GM12864 (cell line): ENCODE data around the gene FKBP5.

Experiments used
- DNase-seq: peaks from one replicate; pipeline ENCODE4 v3.0.0-alpha.2; 2011; ENCODE audit warnings: low read depth
- H3K4me3 ChIP-seq: 2 replicates; pipeline ENCODE4 v1.5.1; 2011; ENCODE audit warnings: mild to moderate bottlenecking, low read depth, low read length, control low read depth
- TF ChIP-seq, protein P1 (sequence below): IDR thresholded peaks from 2 replicates; pipeline ENCODE4 v1.5.1; 2011; ENCODE audit warnings: low read depth, mild to moderate bottlenecking, moderate library complexity, low read length, control low read depth, inconsistent platforms; ENCODE audit errors: missing control alignments

Gene FKBP5

DNA sequence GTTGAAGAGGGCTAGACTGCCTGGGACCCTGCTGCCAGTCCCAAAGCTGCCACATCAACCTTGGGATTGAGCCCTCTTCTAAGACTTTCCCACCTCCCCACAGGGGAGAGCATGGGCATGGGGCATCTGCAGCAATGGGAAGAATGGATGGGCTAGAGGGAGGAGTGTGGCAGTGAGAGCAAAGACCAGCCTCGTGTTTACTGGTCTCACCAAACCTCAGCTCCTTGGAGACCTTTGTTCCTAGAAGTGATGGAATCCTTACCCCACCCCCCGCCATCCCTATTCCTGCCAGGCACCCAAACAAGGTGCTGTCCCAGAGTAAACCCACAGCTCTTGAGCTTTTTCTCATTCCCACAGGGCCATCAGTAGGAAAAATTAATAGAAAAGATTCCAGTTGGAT, 28.1 kb upstream of the FKBP5 start:
- TF ChIP-seq, protein P1, sequence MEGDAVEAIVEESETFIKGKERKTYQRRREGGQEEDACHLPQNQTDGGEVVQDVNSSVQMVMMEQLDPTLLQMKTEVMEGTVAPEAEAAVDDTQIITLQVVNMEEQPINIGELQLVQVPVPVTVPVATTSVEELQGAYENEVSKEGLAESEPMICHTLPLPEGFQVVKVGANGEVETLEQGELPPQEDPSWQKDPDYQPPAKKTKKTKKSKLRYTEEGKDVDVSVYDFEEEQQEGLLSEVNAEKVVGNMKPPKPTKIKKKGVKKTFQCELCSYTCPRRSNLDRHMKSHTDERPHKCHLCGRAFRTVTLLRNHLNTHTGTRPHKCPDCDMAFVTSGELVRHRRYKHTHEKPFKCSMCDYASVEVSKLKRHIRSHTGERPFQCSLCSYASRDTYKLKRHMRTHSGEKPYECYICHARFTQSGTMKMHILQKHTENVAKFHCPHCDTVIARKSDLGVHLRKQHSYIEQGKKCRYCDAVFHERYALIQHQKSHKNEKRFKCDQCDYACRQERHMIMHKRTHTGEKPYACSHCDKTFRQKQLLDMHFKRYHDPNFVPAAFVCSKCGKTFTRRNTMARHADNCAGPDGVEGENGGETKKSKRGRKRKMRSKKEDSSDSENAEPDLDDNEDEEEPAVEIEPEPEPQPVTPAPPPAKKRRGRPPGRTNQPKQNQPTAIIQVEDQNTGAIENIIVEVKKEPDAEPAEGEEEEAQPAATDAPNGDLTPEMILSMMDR, result no peak
- DNase-seq, result no peak
- no peak overlapping the region for H3K4me3 ChIP-seq

DNA sequence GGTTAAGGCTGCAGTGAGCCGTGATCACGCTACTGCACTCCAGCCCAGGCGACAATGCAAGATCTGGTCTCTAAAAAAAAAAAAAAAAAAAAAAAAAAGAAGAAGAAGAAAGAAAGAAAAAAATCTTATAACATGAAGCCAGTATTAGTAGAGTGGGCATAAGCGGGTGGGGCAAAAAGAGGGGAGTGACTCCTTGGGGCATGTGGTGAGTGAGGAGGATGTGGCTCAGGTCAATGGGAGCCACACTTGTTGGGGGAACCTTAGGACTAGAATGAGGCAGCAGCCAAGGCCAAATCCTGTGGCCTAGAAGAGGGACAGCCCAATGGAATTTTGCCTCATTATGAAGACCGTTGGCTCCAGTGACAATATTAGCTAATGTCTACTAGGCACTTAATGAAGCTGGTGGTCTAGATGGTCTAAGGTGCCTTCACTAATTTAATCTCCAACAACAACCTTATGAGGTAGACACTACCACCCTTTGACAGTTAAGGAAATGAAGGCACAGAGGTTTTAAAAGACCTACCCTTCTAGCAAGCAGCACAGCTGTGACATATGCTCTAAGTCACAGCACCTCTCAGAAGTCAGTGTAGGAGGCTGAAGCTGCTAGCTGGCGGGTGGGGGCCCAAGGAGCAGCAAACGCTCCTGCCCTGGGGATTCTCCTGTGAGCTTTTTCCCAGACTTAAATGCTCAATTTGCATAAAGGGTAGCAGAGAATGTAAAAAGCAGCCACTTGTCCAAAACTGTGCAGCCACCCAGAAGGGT, 24.5 kb upstream of the FKBP5 start:
- TF ChIP-seq, protein P1, result no peak
- no peak overlapping the region for H3K4me3 ChIP-seq
- DNase-seq, result no peak

DNA sequence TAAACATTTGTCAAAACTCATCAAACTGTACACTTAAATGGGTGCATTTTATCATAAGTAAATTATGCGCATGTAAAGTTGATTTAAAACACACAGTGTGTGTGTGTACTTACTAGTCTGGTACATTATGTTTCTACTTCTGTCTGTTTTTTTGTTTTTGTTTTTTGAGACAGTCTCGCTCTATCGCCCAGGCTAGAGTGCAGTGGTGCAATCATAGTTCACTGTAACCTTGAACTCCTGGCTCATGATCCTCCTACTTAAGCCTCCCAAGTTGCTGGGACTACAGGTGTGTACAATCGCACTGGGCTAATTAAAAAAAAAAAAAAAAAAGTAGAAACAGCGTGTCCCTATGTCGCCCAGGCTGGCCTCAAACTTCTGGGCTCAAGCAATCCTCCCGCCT, 23.0 kb upstream of the FKBP5 start:
- no peak overlapping the region for H3K4me3 ChIP-seq
- DNase-seq, result no peak

DNA sequence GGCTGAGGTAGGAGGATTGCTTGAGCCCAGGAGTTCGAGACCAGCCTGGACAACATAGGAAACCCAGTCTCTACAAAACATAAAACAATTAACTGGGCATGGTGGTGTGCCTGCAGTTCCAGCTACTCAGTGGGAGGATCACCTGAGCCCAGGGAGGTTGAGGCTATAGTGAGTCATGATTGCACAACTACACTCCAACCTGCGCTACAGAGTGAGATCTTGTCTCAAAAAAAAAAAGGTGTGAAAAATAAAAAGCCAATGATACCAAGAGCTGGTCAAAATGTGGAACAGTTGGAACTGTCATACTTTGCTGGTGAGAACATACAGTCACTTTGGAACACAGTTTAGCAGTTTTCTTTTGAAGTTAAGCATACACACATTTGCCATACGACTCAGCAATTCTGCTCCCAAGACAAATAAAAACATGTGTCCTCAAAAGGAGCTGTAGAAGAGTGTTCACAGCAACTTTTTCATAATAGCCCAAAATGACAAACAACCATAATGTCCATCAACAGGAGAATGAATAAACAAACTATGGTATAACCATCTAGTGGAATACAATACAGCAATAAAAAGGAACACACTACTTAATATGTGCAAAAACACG, 21.6 kb upstream of the FKBP5 start:
- no peak overlapping the region for H3K4me3 ChIP-seq
- TF ChIP-seq, protein P1, result no peak
- DNase-seq, result no peak

More for the DNA sequence above, 23.0 kb upstream of the FKBP5 start:
- TF ChIP-seq, protein P1, result no peak

DNA sequence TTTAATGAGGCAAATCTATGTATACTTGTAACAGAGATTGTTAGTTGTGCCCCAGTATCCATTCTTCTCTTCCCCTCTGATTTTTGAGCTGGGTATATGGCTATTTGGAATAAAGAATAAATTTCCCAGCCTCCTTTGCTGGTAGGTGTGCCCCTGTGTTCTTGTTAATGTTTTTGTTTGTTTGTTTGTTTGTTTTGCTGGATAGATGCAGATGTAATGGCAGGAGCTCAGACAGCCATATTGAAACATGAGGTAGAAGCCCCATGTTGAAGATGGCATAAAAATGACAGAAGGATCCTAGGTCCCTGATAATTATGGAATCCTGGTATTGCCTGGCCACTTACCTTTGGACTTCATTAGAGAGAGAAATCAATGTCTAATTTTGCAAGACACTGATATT, 19.9 kb upstream of the FKBP5 start:
- DNase-seq, result no peak
- no peak overlapping the region for H3K4me3 ChIP-seq
- TF ChIP-seq, protein P1, result no peak

DNA sequence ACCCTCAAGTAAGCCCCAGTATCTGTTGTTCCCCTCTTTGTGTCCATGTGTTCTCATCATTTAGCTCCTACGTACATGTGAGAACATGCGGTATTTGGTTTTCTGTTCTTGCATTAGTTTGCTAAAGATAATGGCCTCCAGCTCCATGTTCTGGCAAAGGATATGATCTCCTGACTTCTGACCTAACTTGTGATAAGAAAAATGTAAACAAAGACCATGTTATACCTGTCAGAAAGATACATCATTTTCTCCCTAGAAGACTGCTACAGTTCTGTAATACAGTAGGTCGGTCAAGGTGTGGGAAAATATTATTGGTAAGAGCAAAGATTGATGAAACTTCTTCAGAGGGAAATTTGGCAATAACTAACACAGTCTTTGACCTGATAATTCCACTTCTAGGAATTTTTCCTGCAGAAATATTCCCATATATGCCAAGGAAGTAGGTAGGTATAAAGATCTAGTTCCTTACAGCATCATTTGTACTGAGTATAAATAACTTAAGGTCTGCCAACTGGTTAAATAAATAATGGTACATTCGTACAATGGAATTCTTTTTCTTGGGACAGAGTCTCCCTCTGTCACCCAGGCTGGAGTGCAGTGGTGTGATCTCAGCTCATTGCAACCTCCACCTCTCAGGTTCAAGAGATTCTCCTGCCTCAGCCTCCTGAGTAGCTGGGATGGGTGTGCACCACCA, 19.1 kb upstream of the FKBP5 start:
- no peak overlapping the region for H3K4me3 ChIP-seq
- TF ChIP-seq, protein P1, result no peak
- DNase-seq, result no peak

DNA sequence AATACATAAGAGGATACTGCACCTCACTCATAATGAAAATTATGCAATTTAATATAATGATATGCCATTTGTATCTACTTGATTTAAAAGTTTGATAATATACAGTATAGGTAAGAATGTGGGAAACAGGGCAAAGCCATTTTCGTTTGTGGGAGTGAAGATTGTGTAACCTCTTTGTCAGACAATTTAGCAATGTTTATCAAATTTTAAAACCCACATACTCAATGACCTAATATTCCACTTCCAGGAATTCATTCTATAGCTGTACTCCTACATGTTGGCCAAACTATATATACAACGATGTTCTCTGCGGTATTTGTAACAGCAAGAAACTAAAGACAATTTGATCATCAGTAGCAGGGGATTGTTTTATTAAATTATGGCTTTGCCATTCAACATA, 17.8 kb upstream of the FKBP5 start:
- no peak for DNase-seq
- TF ChIP-seq, protein P1, result no peak
- H3K4me3 ChIP-seq, result no peak overlapping the region
